Endothelial cell of umbilical vein (primary cell): Measurements from ENCODE around the gene WFIKKN2. TPM values are rescaled to one million over a fixed set of nuclear protein-coding genes. Genes with fewer than 3 reads are reported as not detected.

ENCODE experiments used
- BruUV-seq: library from RNA; stranded (reverse); fragments of 400-500 nt; replicated peaks from 2 replicates; lab custom pipeline; 2021; lab: Mats Ljungman, UMichigan
- CTCF ChIA-PET: fragments of 300-600, 350-600 bp; sonication (Branson Sonifier 250); formaldehyde crosslinking; loops from one replicate; lab custom pipeline; 2021; ENCODE audit warnings: antibody characterized with exemption, inconsistent platforms; lab: Charles Lee
- POLR2A ChIA-PET: fragments of 300-600, 350-600 bp; sonication (Branson Sonifier 250); formaldehyde crosslinking; loops from one replicate; lab custom pipeline; 2021; ENCODE audit warnings: antibody characterized with exemption, inconsistent platforms; lab: Charles Lee
- DNase-seq: peaks from one replicate; pipeline ENCODE4 v3.0.0-alpha.2; 2011; ENCODE audit warnings: low read depth, low spot score
- FAIRE-seq: peaks from 2 replicates; lab custom pipeline; 2011; peaks lifted over from hg19 to GRCh38; lab: Jason Lieb, UNC
- H2AFZ ChIP-seq: 2 replicates; pipeline ENCODE4 v1.6.0; 2012; ENCODE audit warnings: low read depth, low read length, control low read depth, inconsistent platforms
- H3K27ac ChIP-seq: 2 replicates; pipeline ENCODE4 v1.5.1; 2011; ENCODE audit warnings: low read depth, mild to moderate bottlenecking, control low read depth, low read length, moderate library complexity; ENCODE audit not compliant: insufficient read depth
- H3K27me3 ChIP-seq, 2 experiments: 2 replicates each; pipeline versions ENCODE4 v1.6.0 to v1.6.1; 2011; ENCODE audit warnings: low read length in 2 of 2, mixed read lengths in 1 of 2; ENCODE audit not compliant: control insufficient read depth in 2 of 2, insufficient read depth in 2 of 2
- H3K36me3 ChIP-seq, 2 experiments: 2 replicates in 1 of 2; 3 replicates in 1 of 2; pipeline ENCODE4 v1.5.1; 2011; ENCODE audit warnings: low read length in 2 of 2, mild to moderate bottlenecking in 1 of 2, moderate library complexity in 1 of 2; ENCODE audit not compliant: control insufficient read depth in 2 of 2, insufficient read depth in 2 of 2; ENCODE audit errors: extremely low read depth in 1 of 2
- H3K4me1 ChIP-seq: 3 replicates; pipeline ENCODE4 v1.5.1; 2011; ENCODE audit warnings: mild to moderate bottlenecking, low read length; ENCODE audit not compliant: control insufficient read depth, insufficient read depth; ENCODE audit errors: extremely low read depth
- H3K4me2 ChIP-seq: 2 replicates; pipeline ENCODE4 v1.6.1; 2011; ENCODE audit warnings: low read length, control low read depth, mixed read lengths; ENCODE audit not compliant: insufficient read depth
- H3K4me3 ChIP-seq, 3 experiments: fragments of 200-600 bp in 1 of 3; sonication (generic), shearing (Covaris generic) in 1 of 3; replicated peaks in 1 of 3; 2 replicates each; pipeline ENCODE4 v1.5.1; 2011 to 2016; ENCODE audit warnings: control low read depth in 3 of 3, low read length in 3 of 3, mild to moderate bottlenecking in 2 of 3, inconsistent platforms in 1 of 3, low read depth in 1 of 3, moderate library complexity in 1 of 3; ENCODE audit not compliant: insufficient read depth in 1 of 3
- H3K79me2 ChIP-seq: 2 replicates; pipeline ENCODE4 v1.6.0; 2012; ENCODE audit warnings: low read length, inconsistent platforms; ENCODE audit not compliant: control insufficient read depth, insufficient read depth
- H3K9ac ChIP-seq: replicated peaks from 2 replicates; pipeline ENCODE3; 2011; ENCODE audit warnings: low read length, control low read depth; ENCODE audit not compliant: insufficient read depth; ENCODE audit errors: extremely low read depth
- H3K9me1 ChIP-seq: replicated peaks from 3 replicates; pipeline ENCODE4 v1.6.0; 2011; ENCODE audit warnings: mild to moderate bottlenecking, low read length; ENCODE audit not compliant: control insufficient read depth, insufficient read depth; ENCODE audit errors: extremely low read depth
- H3K9me3 ChIP-seq: replicated peaks from 2 replicates; pipeline ENCODE4 v1.5.1; 2012; ENCODE audit warnings: low read length, inconsistent platforms; ENCODE audit not compliant: control insufficient read depth, insufficient read depth
- H4K20me1 ChIP-seq: replicated peaks from 2 replicates; pipeline ENCODE3; 2011; ENCODE audit warnings: mild to moderate bottlenecking, low read length; ENCODE audit not compliant: control insufficient read depth, insufficient read depth; ENCODE audit errors: extremely low read depth
- CTCF ChIP-seq, 2 donors: IDR thresholded peaks; 1 replicate in 1 of 2; 2 replicates in 1 of 2; pipeline ENCODE4 v1.5.1; 2011; ENCODE audit warnings: low read length in 2 of 2, mild to moderate bottlenecking in 2 of 2, moderate library complexity in 2 of 2, control low read depth in 1 of 2, inconsistent platforms in 1 of 2, low read depth in 1 of 2; ENCODE audit not compliant: insufficient read depth in 1 of 2; ENCODE audit errors: extremely low read depth in 1 of 2
- GATA2 ChIP-seq: IDR thresholded peaks from 2 replicates; pipeline ENCODE4 v1.7.0; 2011; ENCODE audit warnings: low read depth, mild to moderate bottlenecking, moderate library complexity, mixed read lengths, low read length; ENCODE audit not compliant: insufficient read length, insufficient read depth
- JUN ChIP-seq: IDR thresholded peaks from 2 replicates; pipeline ENCODE4 v1.6.1; 2011; ENCODE audit warnings: borderline replicate concordance, low read depth; ENCODE audit not compliant: insufficient read length, insufficient read depth
- MAX ChIP-seq: IDR thresholded peaks from 2 replicates; pipeline ENCODE4 v1.6.1; 2011; ENCODE audit not compliant: insufficient read depth, insufficient read length
- POLR2A ChIP-seq: IDR thresholded peaks from 2 replicates; pipeline ENCODE4 v1.6.1; 2012; ENCODE audit warnings: low read depth, mild to moderate bottlenecking, control low read depth, low read length
- dilution Hi-C: fragments of 300-500 bp; cut with MboI; formaldehyde crosslinking; loops from one replicate; pipeline ENCODE4 v1.15.0; 2019; ENCODE audit warnings: low sequenced_read_pairs; ENCODE audit not compliant: extremely low pct_ligation_motif_present
- intact Hi-C: fragments of 100-400 bp; cut with micrococcal nuclease; formaldehyde crosslinking; loops from one replicate; pipeline ENCODE4 v1.10.0; 2022
- polyA plus RNA-seq, 4 experiments: library from polyadenylated mRNA; depleted of rRNA in 3 of 4; stranded (reverse) in 3 of 4; unstranded in 1 of 4; fragments of >200 nt; gene quantifications; 2 replicates each; pipeline versions ENCODE4 v1.2.1 to v1.2.3, GENCODE V29; 2011 to 2012; ENCODE audit warnings: missing spikeins in 1 of 4
- total RNA-seq: library from RNA; stranded (reverse); gene quantifications from 2 replicates; pipeline ENCODE4 v1.2.3, GENCODE V29; 2021

WFIKKN2 gene
- total and polyA plus RNA-seq, 2 donors (not counting 3 experiments of a cell fraction or from before 2014, with no cell fraction given): 0.03 TPM; not detected in 1

GRCh38 chr17:50841949-50842354, 6.6 kb downstream of the WFIKKN2 start:
- ChIA-PET CTCF (interaction anchor here (0.6 to 9.6 kb wide), 11 partner anchors 10 to 297 kb away, joined by 3 to 130 read pairs (median 4); no protein-coding TSS in a partner anchor), POLR2A (interaction anchor here (0.6 kb wide), 1 partner anchor 31 kb away, joined by 3 read pairs; no protein-coding TSS in a partner anchor)
- DNase-seq: peak; percentile 58
- H3K4me3 ChIP-seq: no peak overlapping the region
- H4K20me1 ChIP-seq: no peaks in the 10 kb centered on the region
- H3K9ac ChIP-seq: no peak overlapping the region
- dilution Hi-C loops (no loop called here), intact Hi-C loops (loop anchor here (1.0 kb wide), 4 partner anchors 25 to 360 kb away; partner anchors contain the start of gene SPATA20)
- BruUV-seq: no TSS peak
- H3K4me1 ChIP-seq: no peaks in the 10 kb centered on the region
- H3K79me2 ChIP-seq: no peaks in the 10 kb centered on the region
- TF ChIP-seq CTCF (IDR thresholded peaks at IDR 0.05; ENCODE audit: extremely low read depth in 1 of 2, insufficient read depth in 1 of 2, low read depth in 1 of 2, low read length in 2 of 2) (peak; percentile 79 to 90), POLR2A (no peak)
- no peak overlapping the region for H3K27ac ChIP-seq
- H3K36me3 ChIP-seq: no peaks in the 10 kb centered on the region
- H3K9me1 ChIP-seq: no peaks in the 10 kb centered on the region
- H3K4me2 ChIP-seq: no peak overlapping the region
- no peak overlapping the region for H2AFZ ChIP-seq
- peak; percentile 95 for FAIRE-seq
- no peaks in the 10 kb centered on the region for H3K27me3 ChIP-seq
- H3K9me3 ChIP-seq: no peaks in the 10 kb centered on the region

- no peak overlapping the region for H2AFZ ChIP-seq
- H3K27me3 ChIP-seq: no peaks in the 10 kb centered on the region
- CTCF ChIA-PET: interaction anchor here (0.6 to 9.6 kb wide), 11 partner anchors 9 to 297 kb away, joined by 3 to 130 read pairs (median 4); no protein-coding TSS in a partner anchor
- no peaks in the 10 kb centered on the region for H3K36me3 ChIP-seq
- BruUV-seq: no TSS peak
- no peak overlapping the region for H3K27ac ChIP-seq
- intact Hi-C loops: loop anchor here (1.0 kb wide), 4 partner anchors 25 to 360 kb away; partner anchors contain the start of gene SPATA20
- no peak overlapping the region for H3K4me3 ChIP-seq
- H3K9me3 ChIP-seq: no peaks in the 10 kb centered on the region
- POLR2A ChIA-PET: interaction anchor here (0.6 kb wide), 1 partner anchor 31 kb away, joined by 3 read pairs; no protein-coding TSS in a partner anchor
- no peaks in the 10 kb centered on the region for H3K4me1 ChIP-seq
- TF ChIP-seq CTCF (IDR thresholded peaks at IDR 0.05; ENCODE audit: extremely low read depth in 1 of 2, insufficient read depth in 1 of 2, low read depth in 1 of 2, low read length in 2 of 2) (no peak), JUN (no peak), MAX (no peak), GATA2 (no peak)
- H3K79me2 ChIP-seq: no peaks in the 10 kb centered on the region
- FAIRE-seq (no peak), DNase-seq (no peak)
- no peaks in the 10 kb centered on the region for H3K9me1 ChIP-seq
- H3K9ac ChIP-seq: no peak overlapping the region
- H3K4me2 ChIP-seq: no peak overlapping the region
- H4K20me1 ChIP-seq: no peaks in the 10 kb centered on the region
- dilution Hi-C loops: no loop called here
Observed at GRCh38 chr17:50842506-50843149, 7.2 kb downstream of the WFIKKN2 start.
